Neural cell (in vitro differentiated cells): Measurements from ENCODE around the gene KANK4. TPM values are rescaled to one million over a fixed set of nuclear protein-coding genes. Genes with fewer than 3 reads are reported as not detected.

Source experiments
- H2AFZ ChIP-seq: fragments of 200-600, 300-800 bp; sonication (generic), shearing (Covaris generic); 2 replicates; pipeline ENCODE4 v1.6.0; 2014; ENCODE audit warnings: low read depth, mild to moderate bottlenecking, antibody characterized with exemption, low read length, moderate library complexity
- H3F3A ChIP-seq: fragments of 200-600 bp; shearing (Covaris generic); 2 replicates; pipeline ENCODE4 v1.6.1; 2016; ENCODE audit warnings: mild to moderate bottlenecking, moderate library complexity, mixed read lengths, antibody characterized with exemption, low read length; ENCODE audit not compliant: insufficient read depth, poor library complexity, severe bottlenecking
- H3K27ac ChIP-seq: fragments of 200-600, 300-800 bp; sonication (generic), shearing (Covaris generic); 2 replicates; pipeline ENCODE4 v1.5.1; 2014; ENCODE audit warnings: mild to moderate bottlenecking, low read length, moderate library complexity
- H3K27me3 ChIP-seq: fragments of 300-800, 200-600 bp; sonication (generic), shearing (Covaris generic); 2 replicates; pipeline ENCODE4 v1.6.0; 2014; ENCODE audit warnings: mild to moderate bottlenecking, low read depth, low read length, moderate library complexity; ENCODE audit not compliant: insufficient read depth
- H3K36me3 ChIP-seq: fragments of 300-800, 200-600 bp; sonication (generic), shearing (Covaris generic); 2 replicates; pipeline ENCODE4 v1.5.1; 2014; ENCODE audit warnings: mild to moderate bottlenecking, antibody characterized with exemption, low read length, moderate library complexity; ENCODE audit not compliant: insufficient read depth
- H3K4me2 ChIP-seq: fragments of 300-800, 200-600 bp; sonication (generic), shearing (Covaris generic); 2 replicates; pipeline ENCODE4 v1.6.0; 2014; ENCODE audit warnings: mild to moderate bottlenecking, low read length
- H3K4me3 ChIP-seq: fragments of 300-800, 200-600 bp; sonication (generic), shearing (Covaris generic); 2 replicates; pipeline ENCODE4 v1.5.1; 2014; ENCODE audit warnings: mild to moderate bottlenecking, low read length, moderate library complexity
- H3K79me2 ChIP-seq: fragments of 200-600 bp; shearing (Covaris generic); replicated peaks from 2 replicates; pipeline ENCODE4 v1.6.0; 2014; ENCODE audit warnings: mild to moderate bottlenecking, low read length, moderate library complexity; ENCODE audit not compliant: insufficient read depth
- H3K9ac ChIP-seq: fragments of 300-800, 200-600 bp; sonication (generic), shearing (Covaris generic); 2 replicates; pipeline ENCODE4 v1.6.1; 2016; ENCODE audit warnings: mild to moderate bottlenecking, low read length, mixed read lengths
- H3K9me2 ChIP-seq: fragments of 200-600 bp; shearing (Covaris generic); 2 replicates; pipeline ENCODE4 v1.6.1; 2016; ENCODE audit warnings: mild to moderate bottlenecking, low read length, mixed read lengths; ENCODE audit not compliant: insufficient read depth
- H3K9me3 ChIP-seq: fragments of 200-600, 300-800 bp; sonication (generic), shearing (Covaris generic); 2 replicates; pipeline ENCODE4 v1.6.1; 2016; ENCODE audit warnings: mild to moderate bottlenecking, mixed run types, low read length, moderate library complexity, mixed read lengths
- H4K20me1 ChIP-seq: fragments of 200-600 bp; shearing (Covaris generic); 2 replicates; pipeline ENCODE4 v1.6.1; 2016; ENCODE audit warnings: mild to moderate bottlenecking, mixed run types; ENCODE audit not compliant: insufficient read depth
- EP300 ChIP-seq: fragments of 450-650 bp; conservative IDR thresholded peaks from 2 replicates; pipeline ENCODE4 v1.6.1; 2014; ENCODE audit warnings: antibody characterized with exemption, mild to moderate bottlenecking, moderate library complexity; ENCODE audit not compliant: poor library complexity, severe bottlenecking
- EZH2 ChIP-seq: fragments of 200-600, 300-800 bp; shearing (Covaris generic), sonication (generic); IDR thresholded peaks from 2 replicates; pipeline ENCODE4 v1.6.1; 2014; ENCODE audit warnings: antibody characterized with exemption, low read length, borderline replicate concordance, mild to moderate bottlenecking; ENCODE audit not compliant: insufficient read depth, poor library complexity, severe bottlenecking
- MXI1 ChIP-seq: fragments of 450-650 bp; conservative IDR thresholded peaks from 2 replicates; pipeline ENCODE4 v1.6.1; 2014; ENCODE audit warnings: antibody characterized with exemption, mild to moderate bottlenecking; ENCODE audit not compliant: poor library complexity, severe bottlenecking
- POLR2AphosphoS5 ChIP-seq: IDR thresholded peaks from 2 replicates; pipeline ENCODE4 v1.6.1; 2012
- RAD21 ChIP-seq: fragments of 450-650 bp; conservative IDR thresholded peaks from 2 replicates; pipeline ENCODE4 v1.6.1; 2014; ENCODE audit warnings: antibody characterized with exemption, mild to moderate bottlenecking, moderate library complexity
- SMC3 ChIP-seq: fragments of 450-650 bp; conservative IDR thresholded peaks from 2 replicates; pipeline ENCODE4 v1.6.1; 2014; ENCODE audit warnings: antibody characterized with exemption, mild to moderate bottlenecking, moderate library complexity; ENCODE audit not compliant: poor library complexity
- TAF1 ChIP-seq: IDR thresholded peaks from 2 replicates; pipeline ENCODE4 v1.6.1; 2012; ENCODE audit warnings: low read depth
- polyA plus RNA-seq: library from polyadenylated mRNA; depleted of rRNA; stranded (reverse); fragments of >200 nt; gene quantifications from 2 replicates; pipeline ENCODE4 v1.2.3, GENCODE V29; 2014
- TF ChIP-seq, protein P1 (sequence below): IDR thresholded peaks from 2 replicates; pipeline ENCODE4 v1.6.1; 2012; ENCODE audit warnings: borderline replicate concordance
- TF ChIP-seq, protein P2 (sequence below): fragments of 450-650 bp; IDR thresholded peaks from 2 replicates; pipeline ENCODE4 v1.5.1; 2014; ENCODE audit warnings: antibody characterized with exemption, mild to moderate bottlenecking, moderate library complexity; ENCODE audit not compliant: poor library complexity, severe bottlenecking

Gene KANK4
- polyA plus RNA-seq, 1 donor from 2014 or later: 0.25 TPM

DNA sequence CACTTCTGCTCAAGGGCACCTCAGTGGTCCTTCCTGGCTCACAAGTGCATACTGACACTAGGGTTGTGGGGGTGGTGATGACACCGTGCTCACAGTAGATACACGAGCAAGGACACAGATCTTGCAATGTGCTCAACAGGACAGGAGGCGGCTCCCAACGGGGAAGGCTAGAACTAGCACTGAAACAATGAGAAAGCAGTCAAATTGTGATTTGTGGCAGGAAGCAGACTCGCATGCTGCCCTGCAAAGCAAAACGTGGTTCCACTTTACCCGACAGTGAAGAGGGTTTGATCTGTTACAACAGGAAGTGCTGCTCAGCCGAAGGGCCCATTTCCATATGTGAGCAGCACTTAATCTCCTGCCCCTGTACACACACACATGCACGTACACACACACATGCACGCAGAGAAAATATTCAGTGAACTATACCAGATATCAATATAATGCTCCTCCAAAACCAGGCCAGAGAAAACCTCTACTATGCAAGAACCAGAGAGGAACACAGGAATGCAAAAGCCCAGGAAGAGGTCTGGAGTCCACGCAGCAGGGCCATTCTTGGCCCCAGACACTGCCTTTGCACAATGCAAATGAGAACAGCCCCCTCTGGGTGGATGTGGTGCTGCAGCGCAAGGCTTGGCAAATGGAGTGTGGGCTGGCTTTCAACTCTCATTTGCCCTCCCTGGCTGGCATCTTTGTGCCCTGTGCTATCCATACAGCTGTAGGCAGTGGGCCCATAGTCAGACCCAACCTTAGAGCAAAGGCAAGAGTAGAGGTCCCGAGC is 47.1 kb downstream of the KANK4 start:
- Histone ChIP-seq H3K4me2 (no peak overlapping the region), H3K79me2 (no peaks in the 10 kb centered on the region), H3K9ac (no peak overlapping the region), H3K4me3 (no peak overlapping the region), H3K9me2 (no peaks in the 10 kb centered on the region), H3K27me3 (no peaks in the 10 kb centered on the region), H3K9me3 (no peaks in the 10 kb centered on the region), H3K27ac (no peak overlapping the region), H3F3A (no peaks in the 10 kb centered on the region), H2AFZ (no peak overlapping the region), H4K20me1 (no peaks in the 10 kb centered on the region), H3K36me3 (no peaks in the 10 kb centered on the region)
- no peak for TF ChIP-seq SMC3
- TF ChIP-seq EZH2: no peak
- TF ChIP-seq, protein P1, sequence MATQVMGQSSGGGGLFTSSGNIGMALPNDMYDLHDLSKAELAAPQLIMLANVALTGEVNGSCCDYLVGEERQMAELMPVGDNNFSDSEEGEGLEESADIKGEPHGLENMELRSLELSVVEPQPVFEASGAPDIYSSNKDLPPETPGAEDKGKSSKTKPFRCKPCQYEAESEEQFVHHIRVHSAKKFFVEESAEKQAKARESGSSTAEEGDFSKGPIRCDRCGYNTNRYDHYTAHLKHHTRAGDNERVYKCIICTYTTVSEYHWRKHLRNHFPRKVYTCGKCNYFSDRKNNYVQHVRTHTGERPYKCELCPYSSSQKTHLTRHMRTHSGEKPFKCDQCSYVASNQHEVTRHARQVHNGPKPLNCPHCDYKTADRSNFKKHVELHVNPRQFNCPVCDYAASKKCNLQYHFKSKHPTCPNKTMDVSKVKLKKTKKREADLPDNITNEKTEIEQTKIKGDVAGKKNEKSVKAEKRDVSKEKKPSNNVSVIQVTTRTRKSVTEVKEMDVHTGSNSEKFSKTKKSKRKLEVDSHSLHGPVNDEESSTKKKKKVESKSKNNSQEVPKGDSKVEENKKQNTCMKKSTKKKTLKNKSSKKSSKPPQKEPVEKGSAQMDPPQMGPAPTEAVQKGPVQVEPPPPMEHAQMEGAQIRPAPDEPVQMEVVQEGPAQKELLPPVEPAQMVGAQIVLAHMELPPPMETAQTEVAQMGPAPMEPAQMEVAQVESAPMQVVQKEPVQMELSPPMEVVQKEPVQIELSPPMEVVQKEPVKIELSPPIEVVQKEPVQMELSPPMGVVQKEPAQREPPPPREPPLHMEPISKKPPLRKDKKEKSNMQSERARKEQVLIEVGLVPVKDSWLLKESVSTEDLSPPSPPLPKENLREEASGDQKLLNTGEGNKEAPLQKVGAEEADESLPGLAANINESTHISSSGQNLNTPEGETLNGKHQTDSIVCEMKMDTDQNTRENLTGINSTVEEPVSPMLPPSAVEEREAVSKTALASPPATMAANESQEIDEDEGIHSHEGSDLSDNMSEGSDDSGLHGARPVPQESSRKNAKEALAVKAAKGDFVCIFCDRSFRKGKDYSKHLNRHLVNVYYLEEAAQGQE: no peak
- TF ChIP-seq EP300: no peak
- TF ChIP-seq, protein P2, sequence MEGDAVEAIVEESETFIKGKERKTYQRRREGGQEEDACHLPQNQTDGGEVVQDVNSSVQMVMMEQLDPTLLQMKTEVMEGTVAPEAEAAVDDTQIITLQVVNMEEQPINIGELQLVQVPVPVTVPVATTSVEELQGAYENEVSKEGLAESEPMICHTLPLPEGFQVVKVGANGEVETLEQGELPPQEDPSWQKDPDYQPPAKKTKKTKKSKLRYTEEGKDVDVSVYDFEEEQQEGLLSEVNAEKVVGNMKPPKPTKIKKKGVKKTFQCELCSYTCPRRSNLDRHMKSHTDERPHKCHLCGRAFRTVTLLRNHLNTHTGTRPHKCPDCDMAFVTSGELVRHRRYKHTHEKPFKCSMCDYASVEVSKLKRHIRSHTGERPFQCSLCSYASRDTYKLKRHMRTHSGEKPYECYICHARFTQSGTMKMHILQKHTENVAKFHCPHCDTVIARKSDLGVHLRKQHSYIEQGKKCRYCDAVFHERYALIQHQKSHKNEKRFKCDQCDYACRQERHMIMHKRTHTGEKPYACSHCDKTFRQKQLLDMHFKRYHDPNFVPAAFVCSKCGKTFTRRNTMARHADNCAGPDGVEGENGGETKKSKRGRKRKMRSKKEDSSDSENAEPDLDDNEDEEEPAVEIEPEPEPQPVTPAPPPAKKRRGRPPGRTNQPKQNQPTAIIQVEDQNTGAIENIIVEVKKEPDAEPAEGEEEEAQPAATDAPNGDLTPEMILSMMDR: no peak
- TF ChIP-seq RAD21: no peak
- TF ChIP-seq MXI1: no peak
- TF ChIP-seq TAF1: no peak
- no peak for TF ChIP-seq POLR2AphosphoS5

DNA sequence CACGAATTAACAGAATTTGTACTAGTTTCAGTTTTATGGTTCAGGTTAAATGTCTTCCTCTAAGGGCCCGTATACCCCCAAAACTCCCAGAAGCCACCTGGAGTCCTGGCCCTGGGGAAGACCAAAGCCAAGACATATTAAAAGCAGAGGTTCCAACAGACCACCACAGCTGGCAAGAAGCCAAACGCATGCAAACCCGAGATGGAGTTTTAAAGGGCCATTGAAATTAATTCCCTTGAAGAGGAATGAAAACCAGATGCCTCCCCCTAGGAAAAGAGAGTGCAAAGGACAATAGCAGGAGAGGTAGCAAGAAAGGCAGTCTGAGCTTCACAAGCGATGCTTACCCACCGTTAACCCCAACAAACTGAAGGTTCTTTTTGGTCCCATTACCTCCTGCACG is 48.1 kb downstream of the KANK4 start:
- no peak overlapping the region for H3K27ac ChIP-seq

More for the DNA sequence above, 48.1 kb downstream of the KANK4 start:
- Histone ChIP-seq H3K27me3 (no peaks in the 10 kb centered on the region), H4K20me1 (no peaks in the 10 kb centered on the region), H3K4me3 (no peak overlapping the region), H3K9ac (no peak overlapping the region), H3F3A (no peaks in the 10 kb centered on the region), H3K79me2 (no peaks in the 10 kb centered on the region), H3K9me2 (no peaks in the 10 kb centered on the region), H3K36me3 (no peaks in the 10 kb centered on the region), H3K9me3 (no peaks in the 10 kb centered on the region), H3K4me2 (no peak overlapping the region), H2AFZ (no peak overlapping the region)
- no peak for TF ChIP-seq RAD21
- TF ChIP-seq EZH2: no peak
- no peak for TF ChIP-seq SMC3
- TF ChIP-seq, protein P1: no peak
- TF ChIP-seq, protein P2: no peak
- TF ChIP-seq MXI1: no peak
- no peak for TF ChIP-seq POLR2AphosphoS5
- no peak for TF ChIP-seq TAF1
- TF ChIP-seq EP300: no peak
